GM19035 (cell line): ENCODE results near the gene NDUFA8.

Source experiments
- ATAC-seq: cut with Tn5 transposase; IDR thresholded peaks from one replicate; pipeline ENCODE4 v1.9.1; 2021; ENCODE audit not compliant: unreplicated experiment

Gene NDUFA8

DNA sequence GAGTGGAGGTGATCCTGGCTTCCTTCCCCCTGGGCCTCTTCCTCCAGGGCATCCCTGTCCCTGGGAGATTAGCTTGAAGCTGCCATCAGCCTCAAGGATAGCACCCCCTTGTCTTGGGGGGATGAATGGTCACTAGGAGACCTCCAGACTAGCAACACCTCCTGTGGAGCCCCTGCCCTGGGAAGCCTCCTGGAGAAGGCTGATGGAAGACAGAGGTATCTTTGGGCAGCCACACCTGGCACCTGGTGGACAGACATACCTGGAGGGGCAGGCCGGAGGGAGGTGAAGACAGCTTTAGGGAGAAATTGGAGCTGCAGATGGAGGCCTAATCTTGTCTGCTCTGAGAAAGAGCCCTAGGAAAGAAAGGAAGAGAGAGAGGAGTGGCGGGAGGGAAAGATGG, 57.4 kb downstream of the NDUFA8 start:
- no peak for ATAC-seq

DNA sequence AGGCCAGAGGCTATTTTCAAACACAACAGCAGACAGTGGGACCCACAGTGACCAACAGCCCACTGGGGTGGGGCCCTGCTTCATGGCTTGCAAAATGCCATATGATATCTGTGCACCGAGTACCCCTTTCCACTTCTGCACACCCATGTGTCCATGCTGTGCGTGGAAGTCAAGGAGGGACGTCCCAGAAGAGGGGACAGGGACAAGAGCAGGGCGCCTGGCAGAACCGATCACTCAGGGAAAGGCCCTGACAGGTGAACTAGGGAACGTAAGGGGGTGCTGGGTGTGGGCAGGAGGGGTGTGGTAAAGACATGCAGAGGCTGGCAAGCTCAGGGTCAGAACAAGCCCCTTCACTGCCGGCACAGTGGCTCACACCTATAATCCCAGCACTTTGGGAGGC, 58.8 kb downstream of the NDUFA8 start:
- no peak for ATAC-seq

DNA sequence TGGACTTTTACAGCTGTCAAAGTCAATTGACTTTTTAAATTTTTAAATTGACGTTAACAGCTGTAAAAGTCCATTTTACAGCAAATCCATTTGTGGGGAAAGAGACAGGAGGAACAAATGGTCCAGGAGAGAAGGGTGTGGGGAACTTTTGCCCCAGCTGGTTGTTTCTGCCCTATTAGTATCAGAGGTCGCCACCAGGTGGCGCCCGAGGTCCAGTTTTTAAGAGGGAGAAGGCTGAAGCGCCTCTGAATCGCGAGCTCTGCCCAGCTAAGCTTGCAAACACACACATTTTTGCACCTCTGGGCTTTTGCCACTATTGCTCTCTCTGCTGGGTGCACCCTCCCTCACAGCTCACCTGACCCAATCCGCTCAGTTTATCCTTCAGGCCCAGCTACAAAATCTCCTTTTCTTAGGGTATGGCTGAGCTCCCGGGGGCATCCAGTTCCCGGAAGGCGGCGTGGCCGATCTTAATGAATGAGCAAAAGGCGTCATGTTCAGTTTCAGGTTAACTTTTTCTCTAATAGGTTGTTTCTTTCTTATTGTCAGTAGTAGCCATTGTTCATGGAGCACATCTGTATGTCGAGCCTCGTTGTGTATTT, 60.2 kb downstream of the NDUFA8 start:
- ATAC-seq: peak; percentile 72

DNA sequence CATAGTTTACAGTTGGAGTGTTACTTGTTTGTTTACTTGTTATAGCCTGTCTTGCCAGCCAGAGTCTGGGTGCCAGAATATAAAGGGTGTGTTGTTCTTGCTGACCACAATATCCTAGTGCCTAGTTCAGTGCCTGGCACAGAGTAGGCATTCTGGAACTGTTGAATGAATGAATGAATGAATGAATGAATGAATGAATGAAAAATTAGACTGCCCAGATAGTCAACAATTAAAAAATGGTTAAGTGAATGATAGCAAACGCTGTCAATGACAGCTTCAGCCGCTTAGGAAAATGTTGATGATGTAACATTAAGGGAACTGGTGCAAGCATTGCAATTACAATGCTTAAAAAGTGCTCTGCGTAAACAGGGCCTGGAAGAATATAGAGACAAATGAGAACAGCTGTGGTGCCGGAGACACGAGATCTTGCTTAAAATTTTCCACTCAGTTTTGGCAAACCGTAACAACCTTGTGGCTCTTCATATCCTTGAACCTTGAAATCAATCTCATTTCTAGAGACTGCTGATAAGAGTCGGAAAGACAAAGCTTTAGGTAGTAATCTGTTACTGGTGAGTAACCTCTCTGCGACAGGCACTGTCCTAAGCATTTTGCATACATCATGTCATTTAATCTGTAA, 61.8 kb downstream of the NDUFA8 start:
- ATAC-seq: no peak

DNA sequence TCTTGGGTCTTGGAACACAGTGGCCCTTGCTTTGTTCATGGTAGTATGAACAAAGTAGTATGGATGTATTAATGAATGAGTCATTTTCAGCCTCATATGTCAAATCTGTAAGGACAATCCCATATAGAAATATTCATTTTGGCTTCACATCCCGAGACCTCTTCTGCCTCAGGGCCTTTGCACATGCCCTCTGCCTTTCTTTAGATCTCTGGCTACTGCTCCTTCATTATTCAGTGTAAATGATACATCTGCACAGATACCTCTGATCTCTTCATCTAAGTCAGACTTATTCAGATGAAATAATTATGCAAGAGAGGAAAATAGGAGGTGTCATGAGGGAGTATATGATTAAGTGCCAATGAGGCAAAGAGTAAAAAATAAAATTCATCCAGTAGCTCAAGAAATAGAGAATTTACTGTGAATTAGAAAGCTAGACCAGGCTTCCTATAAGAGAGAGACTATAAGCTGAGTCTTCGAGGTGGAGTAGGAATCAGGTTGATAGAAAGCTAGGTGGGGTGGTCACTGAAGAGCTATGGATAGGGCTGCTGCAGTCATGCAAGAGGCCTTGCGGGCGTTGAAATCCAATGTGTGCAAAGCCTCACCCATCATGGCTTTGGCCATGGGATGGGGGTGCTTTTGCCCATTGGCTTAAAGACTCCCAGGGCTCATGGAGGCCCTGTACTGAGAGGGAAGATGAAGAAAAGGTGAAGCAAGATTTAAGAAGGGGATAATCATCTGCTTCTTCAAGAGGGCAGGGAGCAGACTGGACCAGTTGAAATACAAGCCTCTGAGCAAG, 62.8 kb downstream of the NDUFA8 start:
- ATAC-seq: no peak

DNA sequence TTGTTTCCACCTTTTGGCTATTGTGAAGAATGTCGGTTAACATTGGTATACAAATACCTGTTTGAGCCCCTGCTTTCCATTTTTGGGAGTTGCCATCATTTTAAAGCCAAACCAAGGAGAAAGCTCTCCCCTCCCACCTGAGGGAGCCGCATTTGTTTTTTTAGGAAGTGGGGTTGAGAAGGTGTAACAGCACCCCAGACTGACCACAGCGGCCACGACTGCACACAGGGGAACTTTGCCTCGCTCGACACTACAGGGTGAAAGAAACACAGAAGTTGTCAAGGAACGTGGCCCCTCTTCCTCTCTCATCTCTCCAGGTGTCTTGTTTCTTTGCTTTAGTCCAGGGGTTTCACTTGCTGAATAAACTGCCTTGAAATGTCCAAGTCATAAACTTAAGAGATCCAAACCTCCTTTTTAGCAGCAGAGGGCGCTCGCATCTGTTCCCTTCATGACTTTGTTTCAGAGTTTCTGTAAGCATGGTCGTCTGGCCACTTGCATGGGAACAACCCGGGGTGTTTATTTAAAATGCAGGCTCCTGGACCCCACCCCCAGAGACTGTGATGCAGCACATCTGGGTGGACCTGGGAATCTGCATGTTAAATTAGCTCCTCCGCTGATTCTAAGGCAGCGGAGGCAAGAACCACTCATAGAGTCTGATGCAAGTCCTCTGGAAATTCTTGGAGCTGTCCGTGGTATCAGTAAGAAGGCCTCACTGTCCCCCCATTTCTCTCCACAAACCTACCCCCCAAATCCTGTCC, 64.4 kb downstream of the NDUFA8 start:
- ATAC-seq: no peak
